NCI-H1694 treated with DMSO at 0.1 percent for 48 hours (cell line): Measurements from ENCODE around the gene PRAMEF20.

Experiments
- DNase-seq: peaks from one replicate; lab custom pipeline; 2025; lab: John Stamatoyannopoulos, UW

Gene PRAMEF20

DNA sequence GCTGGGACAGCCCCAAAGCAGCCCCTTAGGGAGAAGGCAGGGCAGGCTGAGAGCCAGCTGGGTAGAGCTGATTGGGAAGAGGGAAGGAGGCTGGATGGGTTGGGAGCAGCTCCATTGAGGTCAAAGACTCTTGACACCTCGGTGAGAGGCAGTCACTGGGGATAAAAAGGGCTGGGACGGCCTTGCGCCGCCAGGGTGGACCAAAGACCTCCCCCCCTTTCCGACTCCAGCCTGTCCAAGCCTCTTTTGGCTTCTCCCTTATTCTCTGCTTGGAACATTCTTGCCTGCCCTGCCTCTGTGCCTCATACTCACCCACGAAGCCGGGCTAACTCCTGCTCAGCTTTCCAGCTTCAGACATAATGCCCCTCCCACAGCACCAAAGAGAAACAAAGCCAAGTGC is 52.4 kb downstream of the PRAMEF20 start:
- DNase-seq: no peak

DNA sequence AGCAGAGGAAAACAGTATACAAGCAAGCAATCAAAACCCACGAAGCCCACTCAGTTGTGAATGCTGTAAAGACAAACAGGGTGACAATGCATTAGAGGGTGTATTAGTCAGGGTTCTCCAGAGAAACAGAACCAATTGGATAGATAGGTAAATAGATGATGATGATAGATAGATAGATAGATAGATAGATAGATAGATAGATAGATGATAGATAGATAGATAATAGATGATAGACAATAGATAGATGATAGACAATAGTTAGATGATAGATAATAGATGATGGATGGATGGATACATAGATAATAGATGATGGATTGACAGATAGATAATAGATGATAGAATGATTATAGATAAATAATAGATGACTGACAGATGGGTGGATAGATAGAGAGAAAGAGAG is 55.3 kb downstream of the PRAMEF20 start:
- DNase-seq: no peak

DNA sequence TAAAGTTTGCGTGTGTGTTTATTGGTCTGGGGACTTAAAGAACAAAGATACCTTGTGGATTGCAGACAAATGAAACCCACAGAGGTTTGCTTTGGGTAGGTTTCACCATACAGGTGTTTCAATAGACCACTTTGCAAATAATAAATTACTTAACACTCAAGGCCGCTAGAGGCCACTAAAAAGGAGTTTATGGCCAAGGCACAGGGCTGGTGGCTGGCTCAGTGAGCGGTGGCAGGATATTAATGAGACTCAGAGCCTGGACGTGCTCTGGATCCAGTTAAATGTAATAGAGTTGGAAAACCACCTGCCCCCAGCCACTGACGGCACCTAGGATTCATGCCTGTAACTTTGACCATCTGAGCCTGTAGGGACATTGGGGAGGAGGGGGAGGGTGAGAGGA is 59.1 kb downstream of the PRAMEF20 start:
- no peak for DNase-seq
